Lung (tissue), 12 donors: ENCODE data around the gene ARHGEF16. TPM values are rescaled to one million over a fixed set of nuclear protein-coding genes. Genes with fewer than 3 reads are reported as not detected.

Source experiments
- ATAC-seq: fragments of 200-7000 bp; cut with Tn5 transposase; one replicate; pipeline ENCODE4 v1.9.1; 2020; ENCODE audit warnings: moderate number of reproducible peaks; ENCODE audit not compliant: insufficient read depth, low FRiP score
- DNase-seq, 3 donors: peaks; one replicate each; pipeline ENCODE4 v3.0.0-alpha.2; 2013 to 2017
- H3K27ac ChIP-seq, 2 donors: one replicate each; pipeline ENCODE4 v1.5.1; 2013; ENCODE audit warnings: mild to moderate bottlenecking in 2 of 2, moderate library complexity in 2 of 2, control low read depth in 1 of 2, inconsistent platforms in 1 of 2, low read depth in 1 of 2, low read length in 1 of 2
- H3K27me3 ChIP-seq, 3 donors: one replicate each; pipeline ENCODE4 v1.5.1; 2013; ENCODE audit warnings: low read length in 2 of 3; ENCODE audit not compliant: control insufficient read depth in 3 of 3, insufficient read depth in 3 of 3
- H3K36me3 ChIP-seq, 4 donors: one replicate each; pipeline ENCODE4 v1.5.1; 2013; ENCODE audit warnings: low read length in 4 of 4, mild to moderate bottlenecking in 1 of 4, moderate library complexity in 1 of 4; ENCODE audit not compliant: control insufficient read depth in 4 of 4, insufficient read depth in 4 of 4
- H3K4me1 ChIP-seq, 5 donors: one replicate each; pipeline ENCODE4 v1.5.1; 2013; ENCODE audit warnings: low read length in 5 of 5, mild to moderate bottlenecking in 2 of 5, moderate library complexity in 1 of 5; ENCODE audit not compliant: control insufficient read depth in 5 of 5, insufficient read depth in 5 of 5
- H3K4me3 ChIP-seq: one replicate; pipeline ENCODE4 v1.5.1; 2013; ENCODE audit warnings: mild to moderate bottlenecking, control low read depth, moderate library complexity
- H3K9ac ChIP-seq, 2 donors: one replicate each; pipeline ENCODE4 v1.5.1; 2013; ENCODE audit warnings: low read length in 2 of 2, control low read depth in 1 of 2; ENCODE audit not compliant: insufficient read depth in 1 of 2
- H3K9me3 ChIP-seq, 4 donors: one replicate each; pipeline ENCODE4 v1.5.1; 2013; ENCODE audit warnings: low read length in 3 of 4, mild to moderate bottlenecking in 1 of 4, moderate library complexity in 1 of 4; ENCODE audit not compliant: control insufficient read depth in 4 of 4, insufficient read depth in 3 of 4
- WGBS, 2 donors: extraction: QIAGEN DNeasy Blood & Tissue Kit; methylation state at CpG; one replicate each; pipeline ENCODE4 v1.1.7; 2013; 5-methylcytosine and 5-hydroxymethylcytosine counted together
- polyA plus RNA-seq, 2 donors: library from polyadenylated mRNA; stranded (reverse); fragments of 200-250 nt; gene quantifications; one replicate each; pipeline ENCODE4 v1.2.1, GENCODE V29; 2013
- total RNA-seq, 2 donors: library from RNA; depleted of rRNA in 1 of 2; stranded (reverse); fragments of >200 nt in 1 of 2; gene quantifications; one replicate each; pipeline ENCODE4 v1.2.1, GENCODE V29; 2014 to 2021
- TF ChIP-seq, protein P1 (sequence below): IDR thresholded peaks from 2 replicates; pipeline ENCODE4 v1.5.1; 2012; ENCODE audit warnings: mild to moderate bottlenecking; ENCODE audit errors: control extremely low read depth, extremely low read depth
- donor health status: control.
- donor health status: control.
- donor health status: Bipolar disorder and iron deficiency.
- donor health status: healthy.
- donor health status: DM: yes; HTN: yes; CAD: no.

ARHGEF16 gene
- total and polyA plus RNA-seq, 4 donors: 6.5 to 14.8 (median 9.8) TPM

DNA sequence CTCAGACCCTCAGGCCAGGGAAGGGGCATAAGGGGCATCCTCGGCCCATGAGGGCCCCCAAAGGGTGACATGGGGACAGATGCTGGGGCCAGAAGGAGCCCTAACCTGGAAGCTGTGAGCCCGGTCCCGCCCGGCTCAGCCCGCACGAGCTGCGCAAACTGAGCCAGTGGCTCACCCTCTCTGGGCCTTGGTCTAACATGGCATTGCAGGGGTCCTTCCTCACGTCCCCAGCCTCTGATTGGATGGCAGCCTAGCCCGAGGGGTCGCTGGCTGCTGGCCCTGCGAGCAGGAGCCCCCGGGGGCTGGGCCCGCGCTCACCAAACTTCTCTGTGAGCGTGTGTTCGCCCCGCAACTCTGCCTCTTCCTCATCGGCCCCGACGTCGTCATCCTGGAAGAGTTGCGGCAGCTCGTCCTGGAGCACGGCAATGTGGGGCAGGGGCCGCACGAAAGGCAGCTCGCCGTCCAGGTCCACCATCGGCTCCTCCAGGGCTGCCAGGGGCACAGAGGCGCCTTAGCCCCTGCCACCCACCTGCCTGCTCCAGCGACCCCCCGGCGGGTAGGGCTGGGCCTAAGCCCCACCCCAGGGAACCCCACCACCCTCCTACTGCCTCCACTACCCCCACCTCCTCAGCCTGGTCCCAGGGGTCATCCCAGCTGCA lies 54.4 kb downstream of the ARHGEF16 start:
- H3K9me3 ChIP-seq: no peaks in the 10 kb centered on the region
- H3K9ac ChIP-seq: no peak overlapping the region
- TF ChIP-seq, protein P1, sequence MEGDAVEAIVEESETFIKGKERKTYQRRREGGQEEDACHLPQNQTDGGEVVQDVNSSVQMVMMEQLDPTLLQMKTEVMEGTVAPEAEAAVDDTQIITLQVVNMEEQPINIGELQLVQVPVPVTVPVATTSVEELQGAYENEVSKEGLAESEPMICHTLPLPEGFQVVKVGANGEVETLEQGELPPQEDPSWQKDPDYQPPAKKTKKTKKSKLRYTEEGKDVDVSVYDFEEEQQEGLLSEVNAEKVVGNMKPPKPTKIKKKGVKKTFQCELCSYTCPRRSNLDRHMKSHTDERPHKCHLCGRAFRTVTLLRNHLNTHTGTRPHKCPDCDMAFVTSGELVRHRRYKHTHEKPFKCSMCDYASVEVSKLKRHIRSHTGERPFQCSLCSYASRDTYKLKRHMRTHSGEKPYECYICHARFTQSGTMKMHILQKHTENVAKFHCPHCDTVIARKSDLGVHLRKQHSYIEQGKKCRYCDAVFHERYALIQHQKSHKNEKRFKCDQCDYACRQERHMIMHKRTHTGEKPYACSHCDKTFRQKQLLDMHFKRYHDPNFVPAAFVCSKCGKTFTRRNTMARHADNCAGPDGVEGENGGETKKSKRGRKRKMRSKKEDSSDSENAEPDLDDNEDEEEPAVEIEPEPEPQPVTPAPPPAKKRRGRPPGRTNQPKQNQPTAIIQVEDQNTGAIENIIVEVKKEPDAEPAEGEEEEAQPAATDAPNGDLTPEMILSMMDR: no peak
- ATAC-seq (no peak), DNase-seq (no peak)
- H3K36me3 ChIP-seq: peaks cover 0 to 33% (median 0%) of the 10 kb centered on the region in 4 donors
- peaks cover 0 to 7% (median 0%) of the 10 kb centered on the region in 5 donors for H3K4me1 ChIP-seq
- H3K27me3 ChIP-seq: no peaks in the 10 kb centered on the region
- 95 to 96% methylated on average over 31 to 33 of the region's 33 CpGs for WGBS, 2 donors
- no peak overlapping the region for H3K27ac ChIP-seq
- no peak overlapping the region for H3K4me3 ChIP-seq

DNA sequence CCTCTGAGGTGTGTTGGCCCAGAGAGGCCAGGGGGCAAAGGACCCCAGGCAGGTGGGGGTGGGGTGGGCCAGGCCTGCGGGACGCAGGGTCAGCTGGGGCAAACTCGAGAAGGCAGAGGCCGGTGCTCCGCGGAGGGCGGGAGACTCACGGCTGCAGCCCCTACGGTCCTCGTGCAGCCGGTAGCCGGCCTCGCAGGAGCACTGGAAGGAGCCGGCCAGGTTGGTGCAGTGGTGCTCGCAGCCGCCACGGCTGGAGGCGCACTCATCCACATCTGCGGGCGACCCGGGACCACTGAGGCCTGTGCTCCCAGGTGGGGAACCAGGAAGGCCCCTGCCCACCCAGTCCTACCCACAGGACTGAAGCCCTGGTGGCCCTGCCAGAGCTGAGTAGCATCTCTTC lies 55.3 kb downstream of the ARHGEF16 start:
- no peak for DNase-seq
- no peak for ATAC-seq
- no peaks in the 10 kb centered on the region for H3K27me3 ChIP-seq
- TF ChIP-seq, protein P1: no peak
- H3K9ac ChIP-seq: no peak overlapping the region
- no peak overlapping the region for H3K27ac ChIP-seq
- 95% methylated on average over 17 to 21 of the region's 21 CpGs for WGBS, 2 donors
- no peak overlapping the region for H3K4me3 ChIP-seq
- no peaks in the 10 kb centered on the region for H3K9me3 ChIP-seq
- peaks cover 0 to 2% (median 0%) of the 10 kb centered on the region in 5 donors for H3K4me1 ChIP-seq
- peaks cover 0 to 33% (median 0%) of the 10 kb centered on the region in 4 donors for H3K36me3 ChIP-seq

DNA sequence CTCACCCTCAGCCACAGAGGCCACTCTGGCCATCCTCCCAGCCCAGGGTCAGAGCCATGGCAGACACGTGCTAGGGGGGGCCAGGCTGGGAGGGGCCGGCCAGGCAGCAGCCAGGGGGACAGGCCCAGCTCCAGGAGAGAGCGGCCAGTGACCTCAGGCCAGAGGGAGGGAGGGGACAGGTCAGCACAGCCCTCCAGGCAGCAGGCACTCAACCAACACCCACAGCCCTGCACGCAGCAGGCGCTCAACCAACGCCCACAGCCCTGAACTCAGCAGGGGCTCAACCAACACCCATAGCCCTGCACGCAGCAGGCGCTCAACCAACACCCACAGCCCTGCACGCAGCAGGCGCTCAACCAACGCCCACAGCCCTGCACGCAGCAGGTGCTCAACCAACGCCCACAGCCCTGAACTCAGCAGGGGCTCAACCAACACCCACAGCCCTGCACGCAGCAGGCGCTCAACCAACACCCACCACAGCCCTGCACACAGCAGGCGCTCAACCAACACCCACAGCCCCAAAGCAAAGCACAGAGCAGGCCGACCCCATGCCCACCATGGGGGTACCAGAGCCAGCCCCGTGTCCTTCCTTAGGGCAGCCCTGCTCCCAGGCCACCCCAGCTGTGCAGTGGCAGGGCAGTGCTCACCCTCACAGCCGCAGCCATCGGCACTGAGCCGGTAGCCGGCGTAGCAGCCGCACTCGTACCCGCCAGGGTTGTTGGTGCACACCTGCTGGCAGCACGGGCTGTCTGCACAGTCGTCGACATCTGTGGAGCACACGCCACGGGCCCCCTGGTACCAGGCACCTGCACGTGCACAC lies 55.9 kb downstream of the ARHGEF16 start:
- Histone ChIP-seq H3K9me3 (no peaks in the 10 kb centered on the region), H3K4me1 (no peaks in the 10 kb centered on the region), H3K27me3 (no peaks in the 10 kb centered on the region), H3K36me3 (peaks cover 0 to 34% (median 0%) of the 10 kb centered on the region in 4 donors), H3K27ac (no peak overlapping the region), H3K4me3 (no peak overlapping the region), H3K9ac (no peak overlapping the region)
- TF ChIP-seq, protein P1: no peak
- ATAC-seq (no peak), DNase-seq (no peak)
- 93 to 94% methylated on average over 32 of the region's 32 CpGs for WGBS, 2 donors
